ENCODE data around the gene ERRFI1. TPM values are rescaled to one million over a fixed set of nuclear protein-coding genes. Genes with fewer than 3 reads are reported as not detected.
A peak's percentile ranks its signal among the peaks of the same experiment; 100 is the strongest.

Gene ERRFI1
- total and polyA plus RNA-seq, 2 experiments from 2014 or later: 29.7 to 50.8 TPM

DNA sequence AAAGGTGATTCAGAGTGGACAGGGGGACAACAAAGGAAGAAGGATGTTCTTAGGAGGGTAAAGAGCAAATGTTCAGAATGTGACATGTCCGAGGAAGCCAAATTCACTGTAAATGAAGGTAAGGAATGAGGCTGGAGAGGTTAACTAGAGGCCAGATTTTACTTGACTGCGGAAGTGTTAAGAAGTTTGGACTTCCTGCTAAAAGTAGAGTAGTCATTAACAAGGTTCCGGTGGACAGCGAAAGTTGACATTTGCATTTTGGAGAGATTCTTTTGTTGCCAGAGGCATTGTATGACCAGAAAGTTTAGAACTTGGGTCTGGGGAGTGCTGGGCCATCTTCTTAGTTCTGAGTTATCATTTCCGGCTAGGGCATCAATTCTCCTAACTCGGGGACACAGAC, 7.2 kb upstream of the ERRFI1 start:
- in situ Hi-C loops (cut with MboI): loop anchor here (25.0 kb wide), 1 partner anchor 204 kb away; no protein-coding TSS in a partner anchor
- no peaks in the 10 kb centered on the region for H3K27me3 ChIP-seq (replicated peaks; ENCODE audit: insufficient read depth)
- peaks cover 9% of the 10 kb centered on the region for H3K4me1 ChIP-seq (ENCODE audit: insufficient read depth)
- no peak overlapping the region for H3K4me2 ChIP-seq (ENCODE audit: unreplicated experiment)
- no peaks in the 10 kb centered on the region for H3K36me3 ChIP-seq (ENCODE audit: low read depth)
- H3K27ac ChIP-seq: no peak overlapping the region
- H3K79me2 ChIP-seq (ENCODE audit: insufficient read depth): no peaks in the 10 kb centered on the region
- no peak overlapping the region for H2AFZ ChIP-seq
- H3K4me3 ChIP-seq: no peak overlapping the region
- TF ChIP-seq EZH2phosphoT487 (IDR thresholded peaks at IDR 0.05; ENCODE audit: insufficient read depth, low read depth): no peak
- TF ChIP-seq EZH2 (IDR thresholded peaks at IDR 0.05; ENCODE audit: insufficient read depth, poor library complexity, severe bottlenecking): no peak
- DNase-seq: no peak
- no peaks in the 10 kb centered on the region for H4K20me1 ChIP-seq (ENCODE audit: insufficient read depth)
- H3F3A ChIP-seq (ENCODE audit: insufficient read depth): peaks cover 9% of the 10 kb centered on the region
- H3K9ac ChIP-seq: no peak overlapping the region
- H3K9me3 ChIP-seq (ENCODE audit: low read depth): no peaks in the 10 kb centered on the region
- H3K9me2 ChIP-seq (ENCODE audit: insufficient read depth): no peaks in the 10 kb centered on the region
- 96 to 98% methylated on average over 6 of the region's 6 CpGs for WGBS, 2 experiments (ENCODE audit: low coverage in 1 of 2, low lambda C conversion rate in 2 of 2, missing lambda C conversion rate in 2 of 2)

DNA sequence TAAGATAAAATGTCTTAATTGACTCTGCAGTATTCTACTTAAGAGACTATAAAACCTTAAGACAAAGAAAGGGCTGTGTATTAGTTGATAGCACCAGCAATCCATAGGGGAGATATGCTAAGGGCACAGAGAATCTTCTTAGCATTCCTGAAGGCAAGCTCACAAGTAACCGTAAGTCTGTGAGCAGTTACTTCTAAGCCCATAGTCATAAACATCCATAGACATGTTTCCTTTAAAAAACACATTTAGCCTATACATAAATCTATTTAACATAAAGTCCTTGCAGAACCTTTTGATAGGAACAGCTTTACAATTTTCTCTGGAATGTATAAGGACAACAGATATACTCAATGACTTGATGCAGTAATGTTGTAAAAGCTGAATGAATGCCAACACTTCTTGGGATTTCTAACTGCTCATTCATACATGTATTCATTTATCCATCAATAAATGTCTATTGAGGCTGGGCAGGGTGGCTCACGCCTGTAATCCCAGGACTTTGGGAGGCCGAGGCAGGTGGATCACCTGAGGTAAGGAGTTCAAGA, 6.3 kb upstream of the ERRFI1 start:
- Histone ChIP-seq H3K9ac (no peak overlapping the region), H3K27ac (no peak overlapping the region)

DNA sequence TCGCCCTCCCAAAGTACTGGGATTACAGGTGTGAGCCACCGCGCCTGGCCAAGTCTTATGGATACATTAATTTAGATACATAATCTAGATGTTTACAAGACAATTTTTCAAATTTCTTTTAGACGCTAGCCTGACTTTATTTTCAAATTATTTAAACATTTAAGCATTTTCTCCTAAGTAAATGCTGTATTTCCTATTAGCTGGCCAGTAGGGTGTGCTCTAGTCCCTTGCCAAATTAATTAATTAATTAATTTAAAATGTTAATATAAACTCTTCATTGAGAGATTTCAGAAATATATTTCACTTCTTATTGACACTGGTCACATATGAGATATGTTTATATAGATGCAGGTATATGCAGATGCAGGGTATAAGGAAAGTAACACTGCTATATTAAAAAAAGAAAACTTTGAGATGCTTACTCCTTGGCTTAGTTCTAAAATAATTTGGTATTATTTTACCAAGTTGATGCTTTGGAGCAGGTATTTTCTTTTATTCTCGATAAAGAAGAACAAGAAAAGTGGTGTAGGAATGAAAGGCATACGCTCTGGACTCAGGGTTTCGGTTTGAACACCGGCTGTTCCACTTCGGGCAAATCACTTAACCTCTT, 5.2 kb upstream of the ERRFI1 start:
- Histone ChIP-seq H3K9me3 (ENCODE audit: low read depth) (no peaks in the 10 kb centered on the region), H4K20me1 (ENCODE audit: insufficient read depth) (no peaks in the 10 kb centered on the region), H3K79me2 (ENCODE audit: insufficient read depth) (no peaks in the 10 kb centered on the region), H3K4me1 (ENCODE audit: insufficient read depth) (peaks cover 28% of the 10 kb centered on the region), H3K4me2 (ENCODE audit: unreplicated experiment) (no peak overlapping the region), H3K27ac (no peak overlapping the region), H3K36me3 (ENCODE audit: low read depth) (no peaks in the 10 kb centered on the region), H3K4me3 (no peak overlapping the region), H3K27me3 (replicated peaks; ENCODE audit: insufficient read depth) (no peaks in the 10 kb centered on the region), H3K9me2 (ENCODE audit: insufficient read depth) (no peaks in the 10 kb centered on the region), H3F3A (ENCODE audit: insufficient read depth) (peaks cover 25% of the 10 kb centered on the region), H2AFZ (no peak overlapping the region), H3K9ac (no peak overlapping the region)
- 84% methylated on average over 9 of the region's 9 CpGs for WGBS, 2 experiments (ENCODE audit: low coverage in 1 of 2, low lambda C conversion rate in 2 of 2, missing lambda C conversion rate in 2 of 2)
- TF ChIP-seq EZH2 (IDR thresholded peaks at IDR 0.05; ENCODE audit: insufficient read depth, poor library complexity, severe bottlenecking): no peak
- 0 out of 2 replicates have a peak, but pooled peaks have one; percentile 2 for TF ChIP-seq EZH2phosphoT487 (IDR thresholded peaks at IDR 0.05; ENCODE audit: insufficient read depth, low read depth)
- DNase-seq: peak; percentile 66
- in situ Hi-C loops (cut with MboI): loop anchor here (25.0 kb wide), 1 partner anchor 206 kb away; no protein-coding TSS in a partner anchor

More for the DNA sequence above, 6.3 kb upstream of the ERRFI1 start:
- 85 to 95% methylated on average over 3 of the region's 3 CpGs for WGBS, 2 experiments (ENCODE audit: low coverage in 1 of 2, low lambda C conversion rate in 2 of 2, missing lambda C conversion rate in 2 of 2)
- H2AFZ ChIP-seq: no peak overlapping the region
- H3K9me3 ChIP-seq (ENCODE audit: low read depth): no peaks in the 10 kb centered on the region
- H3K79me2 ChIP-seq (ENCODE audit: insufficient read depth): no peaks in the 10 kb centered on the region
- in situ Hi-C loops (cut with MboI): loop anchor here (25.0 kb wide), 1 partner anchor 205 kb away; no protein-coding TSS in a partner anchor
- no peak overlapping the region for H3K4me2 ChIP-seq (ENCODE audit: unreplicated experiment)
- TF ChIP-seq EZH2 (IDR thresholded peaks at IDR 0.05; ENCODE audit: insufficient read depth, poor library complexity, severe bottlenecking): no peak
- no peak for TF ChIP-seq EZH2phosphoT487 (IDR thresholded peaks at IDR 0.05; ENCODE audit: insufficient read depth, low read depth)
- H3K36me3 ChIP-seq (ENCODE audit: low read depth): no peaks in the 10 kb centered on the region
- peaks cover 18% of the 10 kb centered on the region for H3F3A ChIP-seq (ENCODE audit: insufficient read depth)
- no peak overlapping the region for H3K4me3 ChIP-seq
- H3K9me2 ChIP-seq (ENCODE audit: insufficient read depth): no peaks in the 10 kb centered on the region
- no peak for DNase-seq
- H4K20me1 ChIP-seq (ENCODE audit: insufficient read depth): no peaks in the 10 kb centered on the region
- H3K27me3 ChIP-seq (replicated peaks; ENCODE audit: insufficient read depth): no peaks in the 10 kb centered on the region
- H3K4me1 ChIP-seq (ENCODE audit: insufficient read depth): peaks cover 18% of the 10 kb centered on the region

DNA sequence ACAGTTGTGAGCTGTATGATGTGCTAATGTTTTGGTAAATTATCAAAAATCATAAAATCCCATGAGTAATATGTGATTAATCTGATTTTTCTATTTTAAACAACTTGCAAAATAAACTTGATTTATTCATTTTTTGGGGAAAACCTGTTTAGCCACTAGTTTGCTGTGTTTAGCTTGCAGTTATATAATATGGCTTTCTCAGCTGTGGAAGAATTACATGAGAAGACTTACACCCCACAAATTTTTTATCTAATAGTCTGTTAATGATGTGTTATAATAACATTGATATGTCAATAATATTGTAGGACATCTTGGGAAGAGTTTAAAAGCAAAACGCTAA, 2.4 kb upstream of the ERRFI1 start:
- Histone ChIP-seq H3K36me3 (ENCODE audit: low read depth) (no peaks in the 10 kb centered on the region), H3K27ac (peak overlapping the region; percentile 85), H3K9me3 (ENCODE audit: low read depth) (no peaks in the 10 kb centered on the region), H3K4me2 (ENCODE audit: unreplicated experiment) (peak overlapping the region; percentile 56), H3K4me1 (ENCODE audit: insufficient read depth) (peaks cover 36% of the 10 kb centered on the region), H3K9me2 (ENCODE audit: insufficient read depth) (no peaks in the 10 kb centered on the region), H3K79me2 (ENCODE audit: insufficient read depth) (peaks cover 24% of the 10 kb centered on the region), H3K27me3 (replicated peaks; ENCODE audit: insufficient read depth) (no peaks in the 10 kb centered on the region), H2AFZ (no peak overlapping the region), H3F3A (ENCODE audit: insufficient read depth) (peaks cover 34% of the 10 kb centered on the region), H3K9ac (peak overlapping the region; percentile 66), H4K20me1 (ENCODE audit: insufficient read depth) (peaks cover 7% of the 10 kb centered on the region; the same call in 1 of the 2 replicates), H3K4me3 (no peak overlapping the region; the same call in 1 of the 2 replicates)
- TF ChIP-seq EZH2phosphoT487 (IDR thresholded peaks at IDR 0.05; ENCODE audit: insufficient read depth, low read depth) (no peak), EZH2 (IDR thresholded peaks at IDR 0.05; ENCODE audit: insufficient read depth, poor library complexity, severe bottlenecking) (no peak)
- WGBS, 2 experiments (ENCODE audit: low coverage in 1 of 2, low lambda C conversion rate in 2 of 2, missing lambda C conversion rate in 2 of 2): 11 to 13% methylated on average over 1 of the region's 1 CpG
- in situ Hi-C loops (cut with MboI): loop anchor here (25.0 kb wide), 1 partner anchor 209 kb away; no protein-coding TSS in a partner anchor
- no peak for DNase-seq
